HG03521 (cell line): ENCODE measurements around the gene TEAD3.
"Not testable (repeated sequence)": the region's sequence is repeated elsewhere in the genome, so short reads cannot be mapped to it uniquely, and the experiment has no call there.

Experiments used
- ATAC-seq: cut with Tn5 transposase; IDR thresholded peaks from one replicate; pipeline ENCODE4 v1.9.1; 2021; ENCODE audit warnings: mild to moderate bottlenecking, moderate library complexity; ENCODE audit not compliant: unreplicated experiment

TEAD3 gene

DNA sequence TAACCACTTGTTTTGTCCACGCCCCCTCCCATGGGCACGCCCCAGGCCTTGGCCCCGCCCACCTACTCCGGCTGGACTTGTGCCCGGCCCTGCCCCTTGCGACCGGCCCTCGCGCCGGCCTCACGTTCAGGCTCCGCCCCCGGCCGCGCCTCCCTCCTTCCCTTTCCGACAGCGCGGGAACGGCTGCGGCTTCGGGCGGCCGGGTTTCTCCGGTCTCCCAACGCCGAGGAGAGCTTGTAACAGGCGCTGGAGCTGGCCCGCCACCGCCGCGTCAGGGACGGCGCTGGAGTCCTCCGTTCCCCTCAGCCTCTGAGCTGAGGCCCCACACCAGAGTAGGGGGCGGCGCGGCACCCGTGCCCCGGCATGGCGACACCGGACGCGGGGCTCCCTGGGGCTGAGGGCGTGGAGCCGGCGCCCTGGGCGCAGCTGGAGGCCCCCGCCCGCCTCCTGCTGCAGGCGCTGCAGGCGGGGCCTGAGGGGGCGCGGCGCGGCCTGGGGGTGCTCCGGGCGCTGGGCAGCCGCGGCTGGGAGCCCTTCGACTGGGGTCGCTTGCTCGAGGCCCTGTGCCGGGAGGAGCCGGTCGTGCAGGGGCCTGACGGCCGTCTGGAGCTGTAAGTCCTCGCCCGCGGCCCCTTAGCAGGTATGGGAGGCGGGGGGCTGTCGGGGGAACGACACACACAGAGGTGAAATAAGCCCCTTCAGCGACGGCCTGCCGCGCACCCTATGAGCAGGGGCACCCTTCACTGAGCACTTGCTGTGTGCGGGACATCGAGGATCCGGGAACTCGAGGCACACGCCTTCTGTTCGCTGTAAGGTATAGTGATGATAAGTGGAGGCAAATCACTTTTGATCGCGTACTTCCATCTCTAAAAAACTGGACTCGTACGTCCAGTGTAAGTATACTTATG is 44.4 kb downstream of the TEAD3 start, which contains the start of gene FANCE:
Gene FANCE, plus strand, starts transcription at position 156 of the 908 bp plus-strand sequence. Its CDS starts 208 bp downstream, at position 364.
- peak; percentile 86 for ATAC-seq

DNA sequence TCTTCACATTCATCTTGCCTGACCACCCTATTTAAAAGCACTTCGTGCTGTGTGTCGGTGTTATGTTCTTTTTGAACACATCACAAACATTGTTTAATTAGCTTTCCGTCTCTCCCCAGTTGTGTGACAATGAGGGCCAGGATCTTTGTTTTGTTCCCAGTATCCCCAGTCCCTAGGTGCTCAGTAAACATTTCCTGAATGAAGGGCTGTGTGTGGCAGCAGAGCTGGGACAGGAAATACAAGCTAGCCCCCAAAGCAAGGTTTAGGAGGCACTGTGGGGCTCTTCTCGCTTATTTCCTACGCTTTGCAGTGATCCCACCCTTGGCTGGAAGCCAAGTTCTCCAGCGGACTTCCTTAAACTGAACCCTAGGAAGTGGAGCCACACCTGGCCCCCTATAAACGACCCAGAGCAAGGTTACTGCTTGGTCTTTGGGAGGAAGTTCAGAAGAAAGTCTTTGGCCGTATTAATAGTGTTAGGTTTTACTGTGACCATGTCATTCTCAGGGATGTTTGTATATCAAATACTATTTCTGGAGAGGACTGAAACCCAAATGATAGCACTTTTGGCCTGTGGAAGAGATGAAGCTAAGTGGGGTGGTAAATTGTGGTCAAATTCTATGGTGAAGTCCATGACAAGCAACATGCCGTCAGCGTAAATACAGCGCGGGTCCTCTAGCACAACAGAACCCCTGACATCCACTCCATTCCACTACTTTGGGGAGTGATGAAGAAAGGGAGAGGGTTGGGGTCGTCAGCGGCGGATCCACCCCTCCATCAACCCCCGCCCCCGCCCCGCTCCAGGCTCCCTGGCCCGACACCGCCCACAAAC is 45.3 kb downstream of the TEAD3 start:
- no peak for ATAC-seq

DNA sequence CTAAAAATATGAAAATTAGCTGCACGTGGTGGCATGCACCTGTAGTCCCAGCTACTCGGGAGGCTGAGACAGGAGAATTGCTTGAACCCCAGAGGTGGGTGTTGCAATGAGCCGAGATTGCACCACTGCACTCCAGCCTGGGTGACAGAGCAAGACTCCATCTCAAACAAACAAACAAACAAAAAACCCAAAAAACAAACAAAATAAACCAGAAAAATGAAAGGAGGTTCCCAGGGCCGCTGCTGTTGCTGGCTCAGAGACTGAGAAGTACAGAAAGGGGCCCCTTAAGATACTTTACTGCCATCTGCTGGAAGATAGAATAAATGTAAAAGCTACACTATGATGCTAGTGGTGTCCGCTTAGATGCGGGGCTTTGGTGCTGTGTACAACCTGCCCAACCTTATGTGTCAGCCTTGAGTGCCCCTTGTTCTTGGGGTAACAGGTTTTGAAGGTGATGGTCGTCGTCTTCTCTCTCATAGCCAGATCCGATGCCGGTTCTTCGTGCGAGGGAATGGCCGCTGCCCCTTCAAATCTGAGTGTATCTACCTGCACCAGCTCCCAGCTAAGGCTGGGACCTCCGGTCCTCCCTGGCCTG is 47.5 kb downstream of the TEAD3 start:
- no peak for ATAC-seq

DNA sequence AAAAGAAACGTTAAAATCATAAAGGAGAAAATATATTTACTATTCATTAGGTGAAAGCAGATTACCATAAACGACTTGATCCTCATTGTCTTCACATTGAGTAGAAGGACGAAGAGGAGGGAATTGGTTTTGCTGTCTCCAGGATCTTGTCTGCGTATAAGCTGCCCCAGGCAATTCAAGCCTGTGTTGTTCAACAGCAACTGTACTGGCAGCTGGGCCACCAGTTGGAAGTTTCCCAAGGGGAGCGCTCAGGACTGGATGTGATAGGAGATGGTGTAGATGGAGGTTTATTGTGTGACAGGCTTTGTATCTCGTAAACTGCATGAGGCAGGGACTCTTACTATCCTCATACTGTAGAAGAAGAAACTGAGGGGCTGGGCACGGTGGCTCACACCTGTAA is 48.7 kb downstream of the TEAD3 start:
- no peak for ATAC-seq

DNA sequence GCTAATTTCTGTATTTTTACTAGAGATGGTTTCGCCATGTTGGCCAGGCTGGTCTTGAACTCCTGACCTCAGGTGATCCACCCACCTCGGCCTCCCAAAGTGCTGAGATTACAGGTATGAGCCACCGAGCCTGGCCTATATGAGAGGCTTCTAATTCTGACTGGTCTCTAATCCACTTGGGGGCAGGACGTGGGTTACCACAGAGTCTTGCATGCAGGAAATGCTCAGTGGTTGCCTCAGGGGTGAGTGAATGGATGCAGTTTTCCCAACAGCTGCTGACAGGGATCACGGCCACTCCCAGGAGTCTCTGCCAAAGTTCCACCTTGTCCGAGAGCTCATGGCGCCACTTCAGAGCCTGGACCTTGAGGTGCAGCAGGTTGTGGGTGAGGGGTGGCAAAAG is 51.2 kb downstream of the TEAD3 start:
- no peak for ATAC-seq

DNA sequence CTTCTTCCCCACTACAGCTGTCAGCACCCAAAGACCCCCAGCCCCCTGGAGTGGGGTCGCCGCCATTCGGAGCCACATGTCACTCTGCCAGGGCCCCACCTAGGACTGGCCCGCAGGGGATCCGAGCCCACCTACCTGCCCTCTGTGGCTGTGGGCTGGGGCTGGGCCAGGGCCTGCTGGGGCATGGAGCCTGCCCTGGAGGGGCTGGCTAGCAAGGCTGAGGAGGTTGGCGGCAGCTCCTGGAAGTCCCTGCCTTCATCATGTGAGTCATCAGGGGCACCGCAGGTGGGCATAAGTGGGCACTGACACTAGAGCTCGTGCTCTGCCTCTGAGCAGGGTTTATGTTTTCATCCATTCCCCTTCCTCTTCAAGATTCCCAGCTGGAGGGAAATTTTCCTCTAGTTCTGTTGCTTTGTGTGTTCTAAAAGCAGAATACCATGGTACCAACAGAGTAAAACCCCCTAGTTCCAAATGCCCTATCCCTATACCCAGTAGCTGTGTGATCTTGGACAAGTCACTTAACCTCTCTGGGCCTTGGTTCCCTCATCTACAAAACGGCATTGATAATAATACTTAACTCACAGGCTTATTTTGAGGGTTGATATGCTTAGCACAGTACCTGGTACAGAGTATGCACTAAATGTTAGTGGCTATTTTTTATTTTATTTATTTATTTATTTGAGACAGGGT is 53.4 kb downstream of the TEAD3 start:
- ATAC-seq, result no peak

DNA sequence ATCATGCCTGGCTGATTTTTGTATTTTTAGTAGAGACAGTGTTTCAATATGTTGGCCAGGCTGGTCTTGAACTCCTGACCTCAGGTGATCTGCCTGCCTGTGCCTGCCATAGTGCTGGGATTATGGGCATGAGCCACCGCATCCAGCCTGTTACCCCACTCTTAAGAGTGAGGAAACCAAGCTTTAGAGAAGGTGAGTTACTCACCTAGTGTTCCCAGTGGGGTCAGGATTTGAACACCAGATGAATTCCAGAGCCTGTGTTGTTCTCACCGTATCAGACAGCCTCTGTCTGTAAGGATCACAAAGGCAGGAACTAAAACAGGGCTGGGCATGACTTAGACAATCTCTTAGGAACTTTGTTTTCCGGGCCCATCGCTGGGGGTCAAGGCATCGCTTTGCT is 54.2 kb downstream of the TEAD3 start:
- no peak for ATAC-seq

DNA sequence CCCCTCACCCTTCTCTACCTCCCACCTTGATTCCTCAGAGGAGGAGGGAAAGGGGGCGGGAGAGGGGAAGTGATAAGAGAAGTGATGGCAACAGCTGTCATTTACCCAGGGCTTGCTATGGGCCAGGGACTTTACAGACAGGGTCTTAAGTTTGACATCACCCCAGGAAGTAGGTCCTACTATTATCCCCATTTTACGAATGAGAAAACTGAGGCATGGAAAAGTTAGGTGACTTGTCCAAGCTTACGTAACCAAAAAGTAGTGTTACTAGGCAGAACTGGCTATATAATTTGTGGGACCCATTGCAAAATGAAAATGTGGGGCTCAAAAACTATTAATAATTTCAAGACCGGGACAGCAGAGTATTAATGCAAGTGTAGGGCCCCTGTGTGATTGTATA is 55.2 kb downstream of the TEAD3 start:
- ATAC-seq, result no peak

DNA sequence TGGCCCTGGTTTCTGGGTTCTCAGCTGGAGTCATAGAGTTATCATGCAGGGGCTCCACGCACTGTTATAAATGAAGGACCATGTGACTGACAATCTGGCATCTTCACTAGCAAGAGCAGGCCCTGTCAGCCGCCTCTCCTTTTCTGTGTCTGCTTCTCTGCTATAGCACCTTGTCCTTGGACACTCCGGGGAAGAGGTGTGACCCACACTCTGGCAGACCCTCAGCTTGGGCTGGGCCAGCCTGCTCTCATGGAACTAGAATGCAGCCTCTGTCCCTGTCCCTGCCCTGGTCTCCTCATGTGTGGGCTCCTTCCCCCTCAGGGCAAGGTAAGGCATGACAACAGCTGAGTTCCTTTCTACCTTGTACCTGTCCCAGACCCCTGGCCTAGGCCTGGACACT is 55.7 kb downstream of the TEAD3 start:
- ATAC-seq, result no peak

DNA sequence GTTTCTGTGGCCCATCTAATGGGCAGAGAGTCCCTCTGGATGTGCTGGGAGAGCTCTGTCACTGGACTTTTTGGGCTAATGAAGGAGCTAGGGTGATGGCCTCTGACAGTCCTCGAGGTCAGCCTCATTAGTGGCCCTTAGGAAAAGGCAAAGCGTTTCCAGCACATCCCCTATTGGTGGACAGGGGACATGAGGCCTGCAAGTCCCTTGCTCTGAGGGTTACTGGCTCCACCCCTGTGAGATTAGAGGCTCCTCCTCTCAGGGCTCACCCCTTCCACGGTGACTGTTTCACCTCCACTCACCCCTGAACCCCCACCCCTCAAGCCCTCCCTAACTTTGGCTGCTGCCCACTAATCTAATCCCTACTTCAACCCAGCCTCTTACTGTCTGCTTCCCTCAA is 57.6 kb downstream of the TEAD3 start:
- ATAC-seq, result no peak

DNA sequence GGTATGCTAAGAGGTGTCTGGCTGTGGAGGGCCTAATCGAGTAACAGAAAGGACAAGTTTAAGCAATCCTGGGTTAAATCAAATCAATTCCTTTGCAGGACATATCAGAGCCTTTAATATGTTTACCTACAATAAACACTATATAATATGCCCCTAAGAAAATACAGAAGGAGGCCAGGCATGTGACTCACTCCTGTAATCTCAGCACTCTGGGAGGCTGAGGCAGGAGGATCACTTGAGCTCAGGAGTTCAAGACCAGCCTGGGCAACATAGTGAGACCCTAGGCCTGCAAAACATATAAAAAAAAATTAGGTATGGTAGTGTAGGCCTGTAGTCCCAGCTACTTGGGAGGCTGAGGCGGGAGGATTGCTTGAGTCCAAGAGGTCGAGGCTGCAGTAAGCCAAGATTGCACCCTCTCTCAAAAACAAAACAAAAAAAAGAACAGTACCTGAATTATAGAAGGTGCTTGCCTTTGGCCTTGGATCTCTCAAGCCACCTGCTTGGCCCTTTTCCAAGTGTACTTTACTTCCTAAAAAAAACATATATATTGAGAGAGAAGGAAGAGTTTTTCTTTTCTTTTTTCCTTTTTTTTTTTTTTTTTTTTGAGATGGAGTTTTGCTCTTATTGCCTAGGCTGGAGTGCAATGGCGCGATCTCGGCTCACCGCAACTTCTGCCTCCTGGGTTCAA is 58.4 kb downstream of the TEAD3 start:
- ATAC-seq, result not testable (repeated sequence)

DNA sequence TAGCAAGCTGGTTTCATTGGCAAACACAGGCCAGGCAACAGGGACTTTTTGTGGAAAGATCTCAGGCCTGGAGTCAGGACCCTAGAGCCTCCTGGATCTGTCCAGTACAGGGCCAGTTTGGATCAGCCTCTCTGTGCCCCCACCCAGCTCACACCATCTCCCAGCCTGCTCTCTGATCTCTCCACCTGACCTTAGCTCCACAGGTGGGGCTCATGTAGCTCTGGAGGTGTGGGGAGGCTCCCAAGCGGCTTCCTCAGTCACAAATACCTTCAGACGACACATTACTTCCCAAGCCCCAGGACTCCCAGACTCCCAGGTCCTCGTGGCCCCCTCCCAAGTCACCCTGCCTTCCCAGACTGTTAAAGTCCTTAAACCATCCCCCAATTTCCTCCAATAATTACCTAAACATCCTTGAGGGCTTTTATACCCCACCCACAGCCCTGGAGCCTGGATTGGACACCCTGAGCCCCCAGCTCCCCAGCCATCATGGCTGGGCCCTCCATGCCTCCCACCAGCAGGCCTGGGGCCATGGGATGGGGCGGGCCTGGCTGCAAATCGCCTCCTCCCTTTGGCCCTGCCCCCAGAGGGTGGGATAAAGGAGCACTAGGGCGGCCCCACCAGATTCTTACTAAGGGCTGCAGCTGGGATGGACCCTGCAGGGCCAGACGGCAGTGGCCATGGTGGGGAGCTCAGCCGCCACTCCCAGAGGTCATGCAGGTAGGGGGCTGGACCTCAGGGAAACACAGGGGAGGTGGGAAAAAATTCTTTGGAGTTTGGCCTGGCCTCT is 60.6 kb downstream of the TEAD3 start:
- no peak for ATAC-seq

DNA sequence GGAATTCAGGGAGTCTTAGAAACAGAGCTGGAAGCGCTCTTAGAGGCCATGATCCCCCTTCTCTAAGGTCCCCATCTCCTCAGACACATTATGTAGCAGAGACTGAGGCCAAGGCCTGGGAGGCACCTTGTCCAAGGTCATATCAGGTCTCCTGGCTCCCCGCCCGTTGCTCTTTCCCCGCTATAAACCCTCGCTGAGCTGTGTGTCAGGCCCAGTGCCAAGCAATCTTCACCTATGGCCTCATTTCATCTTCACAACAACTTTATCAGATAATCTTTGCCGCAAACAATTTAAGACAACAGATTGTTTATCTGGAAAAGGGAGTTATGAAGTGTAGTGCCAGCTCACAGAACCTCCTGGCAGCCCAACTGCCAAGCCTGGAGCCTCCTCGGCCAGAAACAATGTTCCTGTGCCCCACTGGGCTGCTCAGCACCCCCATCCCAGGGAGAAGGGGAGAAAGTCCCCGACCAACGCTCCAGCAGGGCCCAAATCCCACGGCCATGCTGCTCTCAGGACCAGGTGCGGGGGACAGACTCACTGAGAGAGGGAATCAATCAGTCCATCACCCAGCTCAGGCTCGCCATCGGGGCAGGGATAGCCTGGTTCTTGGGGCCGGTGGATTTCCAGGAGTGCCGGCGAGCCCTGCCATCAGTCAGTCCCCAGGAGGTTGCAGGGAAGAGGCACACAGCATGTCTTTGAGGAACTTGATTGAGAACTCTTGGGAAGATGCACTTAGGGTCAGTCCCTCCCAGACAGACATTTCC is 61.6 kb downstream of the TEAD3 start:
- no peak for ATAC-seq

DNA sequence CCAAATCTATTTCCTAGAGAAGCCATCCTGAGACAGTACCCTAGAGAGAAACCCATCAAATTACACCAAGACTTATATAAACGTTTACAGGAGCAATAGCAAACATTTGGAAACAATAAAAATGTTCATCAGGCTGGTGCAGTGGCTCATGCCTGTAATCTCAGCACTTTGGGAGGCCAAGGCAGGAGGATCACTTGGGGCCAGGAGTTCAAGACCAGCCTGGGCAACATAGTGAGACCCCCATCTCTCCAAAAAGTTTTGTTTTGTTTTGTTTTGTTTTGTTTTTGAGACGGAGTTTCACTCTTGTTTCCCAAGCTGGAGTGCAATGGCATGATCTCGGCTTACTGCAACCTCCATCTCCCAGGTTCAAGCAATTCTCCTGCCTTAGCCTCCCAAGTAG is 64.2 kb downstream of the TEAD3 start:
- ATAC-seq, result not testable (repeated sequence)

DNA sequence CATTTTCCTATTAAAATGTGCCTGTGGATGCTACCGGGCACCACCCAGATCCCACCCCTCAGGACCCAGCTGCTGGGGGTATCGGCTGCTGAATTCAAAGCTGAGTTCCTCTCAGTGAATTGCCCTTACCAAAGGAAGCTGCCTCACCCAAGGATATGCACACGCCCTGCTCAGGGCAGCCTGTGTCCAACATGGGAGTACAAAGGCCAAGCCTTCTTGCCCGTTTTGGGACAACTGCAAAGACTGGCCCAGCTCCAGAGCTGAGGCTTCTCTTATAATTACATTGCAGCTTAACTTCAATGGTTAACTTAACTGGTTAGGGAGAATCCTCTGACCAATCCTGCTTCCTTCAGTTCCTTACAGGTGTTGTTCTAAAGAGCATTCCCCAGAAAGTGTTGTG is 64.6 kb downstream of the TEAD3 start:
- ATAC-seq, result no peak

DNA sequence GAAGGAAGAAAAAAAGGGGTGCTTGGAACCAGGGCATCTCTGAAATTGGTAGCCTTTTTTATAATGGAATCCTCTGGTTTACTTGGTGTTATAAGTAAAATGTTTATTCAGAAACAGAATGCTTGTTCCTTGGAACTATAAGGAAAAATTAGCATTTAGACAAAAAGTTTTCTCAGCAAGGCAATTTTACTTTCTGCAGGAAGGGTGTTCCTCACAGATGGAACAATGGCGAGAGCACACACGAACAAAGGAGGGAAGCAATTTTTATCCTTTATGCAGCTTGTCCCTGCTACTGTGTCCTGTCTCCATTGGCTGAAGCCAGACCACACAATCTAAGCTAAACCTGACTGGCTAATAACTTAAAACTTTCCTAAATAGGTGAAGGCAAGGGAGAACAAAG is 67.4 kb downstream of the TEAD3 start:
- no peak for ATAC-seq

DNA sequence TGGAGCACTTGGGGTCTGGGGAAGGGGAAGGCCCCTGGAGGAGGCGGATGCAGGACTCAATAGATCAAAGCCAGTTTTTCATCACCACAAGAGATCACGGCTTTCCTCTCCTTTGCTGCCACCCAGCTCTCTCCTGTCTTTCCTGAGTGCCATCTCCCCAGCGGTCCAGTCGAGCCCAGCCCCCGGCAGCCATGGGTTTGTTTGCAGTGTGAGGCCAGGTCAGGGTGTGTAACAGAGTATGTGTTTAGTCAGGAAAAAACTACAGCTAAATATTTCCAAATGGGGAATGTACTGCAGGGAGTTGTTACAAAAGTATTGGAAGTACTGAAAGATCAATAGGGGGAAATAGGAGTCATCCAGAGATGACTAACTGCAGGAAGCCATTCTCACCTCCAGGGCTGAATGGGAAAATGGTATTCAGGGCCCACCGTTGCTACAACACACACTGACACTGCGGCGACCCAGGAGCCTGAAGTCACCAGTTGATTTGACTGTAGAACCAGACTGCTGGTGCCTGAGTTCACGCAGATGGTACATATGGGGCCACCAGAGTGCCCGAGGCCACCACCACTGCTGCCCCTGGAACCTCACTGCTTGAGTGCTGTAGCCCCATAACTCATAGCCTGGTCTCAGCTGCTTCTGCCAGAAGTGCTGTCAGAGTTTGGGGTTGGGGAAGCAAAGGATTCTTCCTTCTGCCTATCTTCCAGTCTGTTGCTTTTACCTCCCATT is 68.3 kb downstream of the TEAD3 start:
- no peak for ATAC-seq

DNA sequence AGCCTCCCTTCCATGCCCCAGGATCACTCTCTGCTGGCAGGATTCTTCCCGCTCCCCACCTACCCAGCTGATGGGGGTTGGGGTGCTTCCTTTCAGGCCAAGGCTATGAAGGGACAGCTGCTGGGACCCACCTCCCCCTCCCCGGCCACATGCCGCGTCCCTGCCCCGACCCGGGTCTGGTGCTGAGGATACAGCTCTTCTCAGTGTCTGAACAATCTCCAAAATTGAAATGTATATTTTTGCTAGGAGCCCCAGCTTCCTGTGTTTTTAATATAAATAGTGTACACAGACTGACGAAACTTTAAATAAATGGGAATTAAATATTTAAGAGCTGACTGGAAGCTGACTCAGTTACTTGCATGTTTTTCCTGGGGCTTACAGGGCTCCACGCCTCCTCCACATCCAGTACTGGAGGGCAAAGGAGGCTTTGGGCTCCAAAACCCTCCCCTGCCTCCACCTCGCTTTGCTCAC is 69.0 kb downstream of the TEAD3 start:
- no peak for ATAC-seq
